PC-9 (cell line): Measurements from ENCODE around the gene EYS.

Experiments
- EZH2 ChIP-seq: fragments of 200-600 bp; sonication (generic); IDR thresholded peaks from 2 replicates; pipeline ENCODE4 v1.8.0; 2017; ENCODE audit warnings: antibody characterized with exemption, low read depth
- TF ChIP-seq, protein P1 (sequence below): fragments of 200-600 bp; sonication (generic); conservative IDR thresholded peaks from 2 replicates; pipeline ENCODE4 v1.6.1; 2017; ENCODE audit warnings: mixed run types, antibody characterized with exemption, mild to moderate bottlenecking, moderate library complexity

DNA sequence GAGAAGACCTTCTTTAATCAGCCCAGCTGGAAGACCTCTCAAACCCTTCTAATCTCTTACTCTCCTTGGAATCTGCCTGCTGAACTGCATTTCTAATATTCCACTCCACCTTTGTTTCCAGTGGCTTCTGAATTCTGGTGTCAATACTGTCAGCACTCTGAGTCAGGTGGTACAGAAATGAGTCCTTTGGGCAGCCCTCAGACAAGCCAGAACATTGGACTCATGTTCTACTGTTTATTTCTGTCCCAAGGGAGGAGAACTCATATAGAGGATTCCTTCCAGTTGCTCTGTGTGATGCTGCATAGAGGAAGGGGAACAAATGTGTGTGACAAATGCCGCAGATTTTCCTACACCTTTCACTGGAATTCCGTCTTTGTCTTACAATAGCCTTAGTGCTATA is 1956.6 kb downstream of the EYS start:
- TF ChIP-seq, protein P1, sequence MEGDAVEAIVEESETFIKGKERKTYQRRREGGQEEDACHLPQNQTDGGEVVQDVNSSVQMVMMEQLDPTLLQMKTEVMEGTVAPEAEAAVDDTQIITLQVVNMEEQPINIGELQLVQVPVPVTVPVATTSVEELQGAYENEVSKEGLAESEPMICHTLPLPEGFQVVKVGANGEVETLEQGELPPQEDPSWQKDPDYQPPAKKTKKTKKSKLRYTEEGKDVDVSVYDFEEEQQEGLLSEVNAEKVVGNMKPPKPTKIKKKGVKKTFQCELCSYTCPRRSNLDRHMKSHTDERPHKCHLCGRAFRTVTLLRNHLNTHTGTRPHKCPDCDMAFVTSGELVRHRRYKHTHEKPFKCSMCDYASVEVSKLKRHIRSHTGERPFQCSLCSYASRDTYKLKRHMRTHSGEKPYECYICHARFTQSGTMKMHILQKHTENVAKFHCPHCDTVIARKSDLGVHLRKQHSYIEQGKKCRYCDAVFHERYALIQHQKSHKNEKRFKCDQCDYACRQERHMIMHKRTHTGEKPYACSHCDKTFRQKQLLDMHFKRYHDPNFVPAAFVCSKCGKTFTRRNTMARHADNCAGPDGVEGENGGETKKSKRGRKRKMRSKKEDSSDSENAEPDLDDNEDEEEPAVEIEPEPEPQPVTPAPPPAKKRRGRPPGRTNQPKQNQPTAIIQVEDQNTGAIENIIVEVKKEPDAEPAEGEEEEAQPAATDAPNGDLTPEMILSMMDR = no peak
- TF ChIP-seq EZH2 = no peak
